ENCODE results near the gene NAGK. TPM values are rescaled to one million over a fixed set of nuclear protein-coding genes. Genes with fewer than 3 reads are reported as not detected.
A peak's percentile ranks its signal among the peaks of the same experiment; 100 is the strongest.

NAGK gene
- total RNA-seq, 3 donors from 2014 or later = 71.5 to 115 (median 75.1) TPM

DNA sequence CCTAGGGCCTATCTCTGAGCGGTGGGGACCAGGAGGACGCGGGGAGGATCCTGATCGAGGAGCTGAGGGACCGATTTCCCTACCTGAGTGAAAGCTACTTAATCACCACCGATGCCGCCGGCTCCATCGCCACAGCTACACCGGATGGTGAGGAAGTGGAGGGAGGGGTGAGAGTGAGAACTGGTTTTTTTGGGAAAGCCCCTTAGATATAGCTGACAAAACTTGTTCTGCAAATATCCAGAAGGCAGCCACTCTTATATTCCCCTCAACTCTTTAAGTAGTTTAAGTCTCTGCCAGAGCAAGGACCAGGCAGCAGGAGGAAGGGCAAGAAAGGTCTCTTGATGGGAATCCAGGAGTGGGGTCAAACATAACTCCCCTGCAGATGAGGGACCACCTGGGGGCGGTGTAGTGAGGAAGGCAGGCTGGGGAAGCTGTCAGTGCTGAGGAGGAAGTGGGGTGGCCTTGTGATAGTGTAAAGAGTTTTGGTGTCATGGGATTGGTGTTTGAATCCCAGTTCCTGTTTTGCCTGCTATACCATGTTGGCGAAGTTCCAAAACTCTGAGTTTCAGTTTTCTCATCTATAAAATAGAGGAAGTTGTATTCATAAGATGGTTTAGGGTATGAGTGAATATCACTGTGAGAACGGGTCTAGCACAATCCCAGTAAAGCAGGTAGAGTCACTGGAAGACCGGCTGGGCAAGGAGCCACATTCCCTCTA is 3.4 kb downstream of the NAGK start:
- Histone ChIP-seq H3K27me3 (no peaks in the 10 kb centered on the region), H3K9me3 (no peaks in the 10 kb centered on the region), H3K4me3 (peak overlapping the region in 1 of 3 donors; percentile 8), H3K27ac (peak overlapping the region; percentile 15 to 45), H3K36me3 (peaks cover 5% of the 10 kb centered on the region), H3K4me1 (peaks cover 11 to 30% of the 10 kb centered on the region in 2 donors)
- DNase-seq (ENCODE audit: low spot score in 2 of 2) = no peak
- TF ChIP-seq, protein P1, sequence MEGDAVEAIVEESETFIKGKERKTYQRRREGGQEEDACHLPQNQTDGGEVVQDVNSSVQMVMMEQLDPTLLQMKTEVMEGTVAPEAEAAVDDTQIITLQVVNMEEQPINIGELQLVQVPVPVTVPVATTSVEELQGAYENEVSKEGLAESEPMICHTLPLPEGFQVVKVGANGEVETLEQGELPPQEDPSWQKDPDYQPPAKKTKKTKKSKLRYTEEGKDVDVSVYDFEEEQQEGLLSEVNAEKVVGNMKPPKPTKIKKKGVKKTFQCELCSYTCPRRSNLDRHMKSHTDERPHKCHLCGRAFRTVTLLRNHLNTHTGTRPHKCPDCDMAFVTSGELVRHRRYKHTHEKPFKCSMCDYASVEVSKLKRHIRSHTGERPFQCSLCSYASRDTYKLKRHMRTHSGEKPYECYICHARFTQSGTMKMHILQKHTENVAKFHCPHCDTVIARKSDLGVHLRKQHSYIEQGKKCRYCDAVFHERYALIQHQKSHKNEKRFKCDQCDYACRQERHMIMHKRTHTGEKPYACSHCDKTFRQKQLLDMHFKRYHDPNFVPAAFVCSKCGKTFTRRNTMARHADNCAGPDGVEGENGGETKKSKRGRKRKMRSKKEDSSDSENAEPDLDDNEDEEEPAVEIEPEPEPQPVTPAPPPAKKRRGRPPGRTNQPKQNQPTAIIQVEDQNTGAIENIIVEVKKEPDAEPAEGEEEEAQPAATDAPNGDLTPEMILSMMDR (IDR thresholded peaks at IDR 0.05) = no peak
- TF ChIP-seq POLR2AphosphoS5 (IDR thresholded peaks at IDR 0.05) (no peak), POLR2A (IDR thresholded peaks at IDR 0.05) (no peak)
- intact Hi-C loops (cut with DNase I; ENCODE audit: low total_unique reads) = no loop called here

DNA sequence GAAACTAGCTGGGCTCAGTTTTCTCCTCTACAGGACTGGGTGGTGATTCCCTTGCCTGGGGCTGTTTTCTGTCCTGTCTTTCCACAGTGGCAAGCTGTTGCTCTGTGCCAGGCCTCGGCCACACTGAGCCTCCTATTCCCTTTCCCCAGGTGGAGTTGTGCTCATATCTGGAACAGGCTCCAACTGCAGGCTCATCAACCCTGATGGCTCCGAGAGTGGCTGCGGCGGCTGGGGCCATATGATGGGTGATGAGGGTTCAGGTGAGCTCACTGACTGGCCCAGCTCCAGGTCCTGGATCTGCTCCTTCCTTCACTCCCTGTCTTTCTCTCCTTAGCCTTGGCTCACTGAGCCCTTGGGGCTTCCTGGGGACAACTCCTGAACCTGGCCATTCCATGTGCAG is 4.0 kb downstream of the NAGK start:
- H3K27ac ChIP-seq = peak overlapping the region; percentile 15 to 45
- H3K36me3 ChIP-seq = peaks cover 5% of the 10 kb centered on the region
- H3K4me1 ChIP-seq = peaks cover 11 to 30% of the 10 kb centered on the region in 2 donors
- H3K27me3 ChIP-seq = no peaks in the 10 kb centered on the region
- intact Hi-C loops (cut with DNase I; ENCODE audit: low total_unique reads) = no loop called here
- TF ChIP-seq POLR2A (IDR thresholded peaks at IDR 0.05) (no peak), POLR2AphosphoS5 (IDR thresholded peaks at IDR 0.05) (no peak)
- TF ChIP-seq, protein P1 (IDR thresholded peaks at IDR 0.05) = no peak
- DNase-seq (ENCODE audit: low spot score in 2 of 2) = no peak
- no peaks in the 10 kb centered on the region for H3K9me3 ChIP-seq
- H3K4me3 ChIP-seq = no peak overlapping the region

DNA sequence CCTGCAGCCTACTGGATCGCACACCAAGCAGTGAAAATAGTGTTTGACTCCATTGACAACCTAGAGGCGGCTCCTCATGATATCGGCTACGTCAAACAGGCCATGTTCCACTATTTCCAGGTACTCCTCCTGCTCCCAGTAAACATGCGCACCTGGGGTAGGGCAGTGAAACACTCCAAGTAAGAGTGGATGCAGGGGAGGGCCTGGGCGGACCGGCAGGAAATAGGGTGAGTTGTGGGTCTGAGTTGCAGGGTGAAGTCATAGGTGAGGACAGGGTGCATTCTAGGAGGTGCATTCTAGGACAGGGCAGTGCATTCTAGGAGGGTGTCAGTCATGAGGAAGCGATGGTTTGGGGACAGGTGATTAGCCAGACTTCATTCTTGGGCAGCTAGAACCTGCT is 5.0 kb downstream of the NAGK start:
- Histone ChIP-seq H3K4me3 (no peak overlapping the region), H3K27ac (no peak overlapping the region), H3K4me1 (peaks cover 11 to 30% of the 10 kb centered on the region in 2 donors), H3K36me3 (peaks cover 5% of the 10 kb centered on the region), H3K27me3 (no peaks in the 10 kb centered on the region), H3K9me3 (no peaks in the 10 kb centered on the region)
- no peak for TF ChIP-seq POLR2AphosphoS5 (IDR thresholded peaks at IDR 0.05)
- TF ChIP-seq, protein P1 (IDR thresholded peaks at IDR 0.05) = no peak
- TF ChIP-seq POLR2A (IDR thresholded peaks at IDR 0.05) = no peak
- no peak for DNase-seq (ENCODE audit: low spot score in 2 of 2)
- intact Hi-C loops (cut with DNase I; ENCODE audit: low total_unique reads) = no loop called here

DNA sequence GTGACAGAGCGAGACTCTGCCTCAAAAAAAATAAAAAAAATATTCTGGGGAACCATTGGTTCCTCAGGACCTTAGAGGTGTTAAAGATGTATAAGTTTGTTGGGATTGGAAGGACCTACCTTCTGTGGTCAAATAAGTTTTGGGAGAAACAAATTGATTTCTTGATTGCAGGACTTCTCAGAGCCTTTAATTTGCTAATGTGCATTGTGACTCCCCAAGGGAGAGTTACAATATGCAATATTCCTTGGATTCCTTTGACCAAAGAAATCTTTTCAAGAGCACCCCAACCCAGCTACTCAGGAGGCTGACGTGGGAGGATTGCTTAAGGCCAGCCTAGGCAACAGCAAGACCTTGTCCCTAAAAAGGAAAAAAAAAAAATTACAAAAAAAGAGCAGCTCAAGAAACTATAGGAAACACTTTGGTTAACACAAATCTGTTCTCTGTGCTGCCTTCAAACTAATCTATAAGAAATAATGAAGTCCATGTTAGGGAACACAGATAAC is 6.5 kb downstream of the NAGK start:
- Histone ChIP-seq H3K4me1 (peaks cover 5 to 21% of the 10 kb centered on the region in 2 donors), H3K4me3 (no peak overlapping the region), H3K27ac (no peak overlapping the region), H3K36me3 (peaks cover 5% of the 10 kb centered on the region), H3K27me3 (no peaks in the 10 kb centered on the region), H3K9me3 (no peaks in the 10 kb centered on the region)
- no peak for DNase-seq (ENCODE audit: low spot score in 2 of 2)
- no peak for TF ChIP-seq POLR2A (IDR thresholded peaks at IDR 0.05)
- TF ChIP-seq, protein P1 (IDR thresholded peaks at IDR 0.05) = no peak
- no peak for TF ChIP-seq POLR2AphosphoS5 (IDR thresholded peaks at IDR 0.05)
- intact Hi-C loops (cut with DNase I; ENCODE audit: low total_unique reads) = no loop called here

DNA sequence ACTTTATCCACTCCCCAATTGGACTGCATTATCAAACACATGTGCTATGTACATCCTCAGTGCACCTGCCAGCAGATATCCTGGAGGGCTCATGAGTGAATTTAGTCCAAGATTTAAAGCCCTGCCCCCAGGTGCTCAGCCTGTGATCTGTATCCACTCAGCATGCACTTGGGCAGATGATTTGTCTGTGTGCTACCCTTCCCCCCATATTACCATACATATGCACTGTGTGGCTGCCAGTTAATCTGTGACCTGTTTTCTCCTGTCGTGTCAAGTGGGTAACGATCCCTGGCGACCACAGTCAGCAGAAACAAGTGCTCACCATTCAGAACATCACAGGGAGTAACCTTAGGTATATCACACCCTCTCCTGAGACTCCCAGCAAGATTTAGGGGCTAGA is 10.2 kb downstream of the NAGK start:
- TF ChIP-seq POLR2AphosphoS5 (IDR thresholded peaks at IDR 0.05) (no peak), POLR2A (IDR thresholded peaks at IDR 0.05) (no peak)
- TF ChIP-seq, protein P1 (IDR thresholded peaks at IDR 0.05) = no peak
- no peak for DNase-seq (ENCODE audit: low spot score in 2 of 2)
- Histone ChIP-seq H3K36me3 (peaks cover 5% of the 10 kb centered on the region), H3K4me3 (no peak overlapping the region), H3K27me3 (no peaks in the 10 kb centered on the region), H3K4me1 (no peaks in the 10 kb centered on the region), H3K9me3 (no peaks in the 10 kb centered on the region), H3K27ac (no peak overlapping the region)
- intact Hi-C loops (cut with DNase I; ENCODE audit: low total_unique reads) = no loop called here

All from breast epithelium (tissue), 4 donors.